B cell (primary cell): ENCODE results near the gene FIZ1. TPM values are rescaled to one million over a fixed set of nuclear protein-coding genes. Genes with fewer than 3 reads are reported as not detected.

Source experiments
- ATAC-seq: fragments of 200-7000 bp; cut with Tn5 transposase; one replicate; pipeline ENCODE4 v1.10.0; 2021; ENCODE audit warnings: low read depth, mild to moderate bottlenecking, moderate number of reproducible peaks, moderate library complexity
- CTCF ChIA-PET: fragments of 350-600 bp; sonication (Branson Sonifier 250); formaldehyde crosslinking; loops from one replicate; lab custom pipeline; 2021; ENCODE audit warnings: antibody characterized with exemption, inconsistent platforms; lab: Charles Lee
- POLR2A ChIA-PET: fragments of 350-600 bp; sonication (Branson Sonifier 250); formaldehyde crosslinking; loops from one replicate; lab custom pipeline; 2021; ENCODE audit warnings: antibody characterized with exemption; lab: Charles Lee
- DNase-seq: peaks from one replicate; pipeline ENCODE4 v3.0.0; 2013
- H2AFZ ChIP-seq: 2 replicates; pipeline ENCODE4 v1.6.1; 2012; ENCODE audit warnings: mild to moderate bottlenecking, low read depth, low read length; ENCODE audit not compliant: insufficient read depth, poor library complexity, severe bottlenecking
- H3K27ac ChIP-seq, 2 donors: 1 replicate in 1 of 2; 2 replicates in 1 of 2; pipeline ENCODE4 v1.5.1; 2012 to 2013; ENCODE audit warnings: low read length in 2 of 2, mild to moderate bottlenecking in 2 of 2, moderate library complexity in 1 of 2
- H3K27me3 ChIP-seq, 4 experiments: fragments of 200-600 bp in 1 of 4; sonication (generic) in 1 of 4; replicated peaks in 1 of 4; 1 replicate in 2 of 4; 2 replicates in 2 of 4; pipeline versions ENCODE4 v1.6.1 to v1.7.0; 2013 to 2016; ENCODE audit warnings: low read length in 3 of 4, mild to moderate bottlenecking in 2 of 4, mixed read lengths in 1 of 4, moderate library complexity in 1 of 4; ENCODE audit not compliant: insufficient read depth in 4 of 4, control insufficient read depth in 3 of 4; ENCODE audit errors: control extremely low read depth in 1 of 4
- H3K36me3 ChIP-seq, 2 experiments: replicated peaks in 1 of 2; 1 replicate in 1 of 2; 2 replicates in 1 of 2; pipeline versions ENCODE4 v1.6.1 to v1.7.1; 2013; ENCODE audit warnings: low read length in 1 of 2; ENCODE audit not compliant: insufficient read depth in 2 of 2, control insufficient read depth in 1 of 2; ENCODE audit errors: control extremely low read depth in 1 of 2, extremely low read depth in 1 of 2
- H3K4me1 ChIP-seq, 2 donors: fragments of 200-600 bp in 1 of 2; sonication (generic) in 1 of 2; 1 replicate in 1 of 2; 2 replicates in 1 of 2; pipeline versions ENCODE4 v1.5.1 to v1.6.1; 2013 to 2017; ENCODE audit warnings: low read length in 2 of 2; ENCODE audit not compliant: control insufficient read depth in 2 of 2, insufficient read depth in 2 of 2
- H3K4me2 ChIP-seq: replicated peaks from 2 replicates; pipeline ENCODE3; 2012; ENCODE audit warnings: mild to moderate bottlenecking, low read depth, low read length; ENCODE audit not compliant: poor library complexity, severe bottlenecking
- H3K4me3 ChIP-seq, 5 experiments: fragments of 200-600 bp in 1 of 5; sonication (generic) in 1 of 5; 1 replicate in 3 of 5; 2 replicates in 2 of 5; pipeline versions ENCODE4 v1.5.1 to v1.7.0; 2011 to 2016; ENCODE audit warnings: low read length in 4 of 5, mild to moderate bottlenecking in 4 of 5, low read depth in 2 of 5, control low read depth in 1 of 5, moderate library complexity in 1 of 5; ENCODE audit not compliant: insufficient read depth in 1 of 5; ENCODE audit errors: control extremely low read depth in 1 of 5, extremely low read depth in 1 of 5
- H3K79me2 ChIP-seq: fragments of 200-600 bp; sonication (generic); one replicate; pipeline ENCODE4 v1.6.0; 2016; ENCODE audit warnings: low read length; ENCODE audit not compliant: control insufficient read depth, insufficient read depth
- H3K9ac ChIP-seq: fragments of 200-600 bp; sonication (generic); 2 replicates; pipeline ENCODE4 v1.6.1; 2017; ENCODE audit warnings: mild to moderate bottlenecking, low read length, moderate library complexity
- H3K9me3 ChIP-seq, 3 donors: one replicate each; pipeline versions ENCODE4 v1.6.1 to v1.7.1; 2013; ENCODE audit warnings: low read length in 2 of 3; ENCODE audit not compliant: control insufficient read depth in 2 of 3, insufficient read depth in 1 of 3; ENCODE audit errors: control extremely low read depth in 1 of 3
- H4K20me1 ChIP-seq: 2 replicates; pipeline ENCODE4 v1.6.0; 2012; ENCODE audit warnings: mild to moderate bottlenecking, low read length; ENCODE audit not compliant: insufficient read depth, control insufficient read depth, poor library complexity, severe bottlenecking
- H3K27ac Mint-ChIP-seq: one replicate; pipeline ENCODE4 v1.8.0; 2021; ENCODE audit warnings: mixed read lengths
- H3K27me3 Mint-ChIP-seq: one replicate; pipeline ENCODE4 v1.8.0; 2021; ENCODE audit warnings: mixed read lengths
- H3K4me1 Mint-ChIP-seq: one replicate; pipeline ENCODE4 v1.8.0; 2021; ENCODE audit warnings: mixed read lengths
- H3K4me3 Mint-ChIP-seq: one replicate; pipeline ENCODE4 v1.8.0; 2021; ENCODE audit warnings: mixed read lengths
- H3K9me3 Mint-ChIP-seq: one replicate; pipeline ENCODE4 v1.8.0; 2022; ENCODE audit warnings: mixed read lengths; ENCODE audit not compliant: insufficient read depth
- CTCF ChIP-seq: fragments of 200-600 bp; IDR thresholded peaks from one replicate; pipeline ENCODE4 v1.8.0; 2022; ENCODE audit warnings: antibody characterized with exemption, mild to moderate bottlenecking
- EZH2 ChIP-seq: IDR thresholded peaks from 2 replicates; pipeline ENCODE4 v1.6.1; 2012; ENCODE audit warnings: borderline replicate concordance, low read depth, mild to moderate bottlenecking, moderate library complexity, low read length; ENCODE audit not compliant: insufficient read depth, poor library complexity, severe bottlenecking
- WGBS: methylation state at CpG from one replicate; pipeline ENCODE4 v1.1.5; 2013; ENCODE audit warnings: missing lambda C conversion rate; ENCODE audit not compliant: insufficient coverage; 5-methylcytosine and 5-hydroxymethylcytosine counted together
- intact Hi-C: fragments of 100-400 bp; cut with micrococcal nuclease; formaldehyde crosslinking; loops from one replicate; pipeline ENCODE4 v1.10.0; 2022
- polyA plus RNA-seq: library from polyadenylated mRNA; depleted of rRNA; stranded (reverse); fragments of >200 nt; gene quantifications from 2 replicates; pipeline ENCODE4 v1.2.3, GENCODE V29; 2012
- total RNA-seq, 2 donors: library from RNA; stranded (reverse); fragments of 120-200 nt in 1 of 2; gene quantifications; 1 replicate in 1 of 2; 2 replicates in 1 of 2; pipeline versions ENCODE4 v1.2.3 to v1.2.4, GENCODE V29; 2013 to 2022

FIZ1 gene
- total and polyA plus RNA-seq, 2 donors (not counting 1 experiment from before 2014, with no cell fraction given): 8.0 to 26.4 TPM

GRCh38 chr19:55648585-55649267 is 49.4 kb upstream of the FIZ1 start:
- H3K4me3 ChIP-seq: peak overlapping the region; percentile 22 to 96 (median 90)
- TF ChIP-seq EZH2: no peak
- no peak for TF ChIP-seq CTCF
- WGBS: 17% methylated on average over 21 of the region's 25 CpGs
- H3K79me2 ChIP-seq: peaks cover 47% of the 10 kb centered on the region
- intact Hi-C loops: no loop called here
- Mint-ChIP-seq H3K4me1 (peaks cover 56% of the 10 kb centered on the region), H3K27ac (peak overlapping the region; percentile 86), H3K27me3 (no peaks in the 10 kb centered on the region), H3K4me3 (peak overlapping the region; percentile 83), H3K9me3 (no peaks in the 10 kb centered on the region)
- H3K9me3 ChIP-seq: no peaks in the 10 kb centered on the region
- DNase-seq (peak; percentile 39), ATAC-seq (no peak)
- ChIA-PET POLR2A (interaction anchor here (0.9 to 2.0 kb wide), 4 partner anchors 9 to 187 kb away, joined by 3 to 8 read pairs (median 4); partner anchors contain the start of gene ISOC2), CTCF (interaction anchor here (7.2 kb wide), 1 partner anchor 13 kb away, joined by 131 read pairs; no protein-coding TSS in a partner anchor)
- peak overlapping the region; percentile 65 to 79 for H3K27ac ChIP-seq
- peaks cover 18% of the 10 kb centered on the region for H4K20me1 ChIP-seq
- peak overlapping the region; percentile 86 for H3K4me2 ChIP-seq
- no peaks in the 10 kb centered on the region for H3K27me3 ChIP-seq
- peak overlapping the region; percentile 85 for H3K9ac ChIP-seq
- peaks cover 0 to 38% of the 10 kb centered on the region in 2 experiments for H3K36me3 ChIP-seq
- H2AFZ ChIP-seq: peak overlapping the region; percentile 84
- H3K4me1 ChIP-seq: peaks cover 38 to 55% of the 10 kb centered on the region in 2 donors
